A549 (cell line): ENCODE measurements around the gene FGR.

Experiments
- KDM1A ChIP-seq: fragments of 200-600 bp; sonication (generic); IDR thresholded peaks from 2 replicates; pipeline ENCODE4 v1.6.1; 2016; ENCODE audit warnings: low read depth, mild to moderate bottlenecking
- NR3C1 ChIP-seq: fragments of >200 bp; sonication (Bioruptor Twin); formaldehyde crosslinking; IDR thresholded peaks from 3 replicates; pipeline ENCODE4 v1.6.1; 2017
- ZFP36 ChIP-seq: fragments of 450-650 bp; IDR thresholded peaks from 2 replicates; pipeline ENCODE4 v1.6.1; 2014; ENCODE audit warnings: borderline replicate concordance; ENCODE audit not compliant: partially characterized antibody

- TF ChIP-seq NR3C1 (no peak), KDM1A (no peak), ZFP36 (no peak)
Measured at GRCh38 chr1:27599605-27600497, 35.1 kb downstream of the FGR start.
